Measurements from ENCODE around the gene SNX12.
"Not testable (repeated sequence)": the region's sequence is repeated elsewhere in the genome, so short reads cannot be mapped to it uniquely, and the experiment has no call there.

SNX12 gene

GRCh38 chrX:71067089-71067488 is 1.0 kb downstream of the SNX12 start:
- peak overlapping the region; percentile 71 for H3K4me3 ChIP-seq (ENCODE audit: low read length)
- TF ChIP-seq CTCF (IDR thresholded peaks at IDR 0.05; ENCODE audit: insufficient read depth, low read depth, low read length, missing control alignments), result no peak
- DNase-seq (ENCODE audit: low read depth), result no peak

GRCh38 chrX:71060127-71060526 is 8.0 kb downstream of the SNX12 start:
- TF ChIP-seq CTCF (IDR thresholded peaks at IDR 0.05; ENCODE audit: insufficient read depth, low read depth, low read length, missing control alignments), result no peak
- DNase-seq (ENCODE audit: low read depth), result no peak
- H3K4me3 ChIP-seq (ENCODE audit: low read length), result no peak overlapping the region

- H3K4me3 ChIP-seq (ENCODE audit: low read length), result no peak overlapping the region
- DNase-seq (ENCODE audit: low read depth), result no peak
- no peak for TF ChIP-seq CTCF (IDR thresholded peaks at IDR 0.05; ENCODE audit: insufficient read depth, low read depth, low read length, missing control alignments)
Observed at GRCh38 chrX:71057848-71058530, 10.1 kb downstream of the SNX12 start.

GRCh38 chrX:71056867-71057266 is 11.3 kb downstream of the SNX12 start:
- DNase-seq (ENCODE audit: low read depth), result no peak
- H3K4me3 ChIP-seq (ENCODE audit: low read length), result no peak overlapping the region
- no peak for TF ChIP-seq CTCF (IDR thresholded peaks at IDR 0.05; ENCODE audit: insufficient read depth, low read depth, low read length, missing control alignments)

- H3K4me3 ChIP-seq (ENCODE audit: low read length), result no peak overlapping the region
- peak; percentile 2 for DNase-seq (ENCODE audit: low read depth)
- no peak for TF ChIP-seq CTCF (IDR thresholded peaks at IDR 0.05; ENCODE audit: insufficient read depth, low read depth, low read length, missing control alignments)
Observed at GRCh38 chrX:71053217-71053621, 14.9 kb downstream of the SNX12 start.

- no peak for TF ChIP-seq CTCF (IDR thresholded peaks at IDR 0.05; ENCODE audit: insufficient read depth, low read depth, low read length, missing control alignments)
- DNase-seq (ENCODE audit: low read depth), result no peak
- no peak overlapping the region for H3K4me3 ChIP-seq (ENCODE audit: low read length)
Observed at GRCh38 chrX:71052721-71053120, 15.4 kb downstream of the SNX12 start.

GRCh38 chrX:71047891-71048290 is 20.2 kb downstream of the SNX12 start:
- DNase-seq (ENCODE audit: low read depth); H3K4me3 ChIP-seq (ENCODE audit: low read length): not testable (repeated sequence)
